Measurements from ENCODE around the gene GLRX. TPM values are rescaled to one million over a fixed set of nuclear protein-coding genes. Genes with fewer than 3 reads are reported as not detected.

GLRX gene
- total and polyA plus RNA-seq, 9 donors, result 4.1 to 35.7 (median 11.7) TPM

GRCh38 chr5:95848701-95849100 lies 26.2 kb upstream of the GLRX start:
- 49 to 59% (median 55%) methylated on average over 3 of the region's 3 CpGs for WGBS, 3 donors
- DNase-seq, result no peak
- no peaks in the 10 kb centered on the region for H3K27me3 ChIP-seq
- H3K4me3 ChIP-seq, result no peak overlapping the region
- no peak for TF ChIP-seq EP300 (IDR thresholded peaks at IDR 0.05)
- no peak for TF ChIP-seq CTCF (IDR thresholded peaks at IDR 0.05)
- no peak for TF ChIP-seq POLR2A (IDR thresholded peaks at IDR 0.05)
- no peak overlapping the region for H3K27ac ChIP-seq
- no peaks in the 10 kb centered on the region for H3K9me3 ChIP-seq
- intact Hi-C loops (cut with DNase I), result loop anchor here (5.0 to 10.0 kb wide), 7 partner anchors 64 to 206 kb away; partner anchors contain the start of gene RFESD (in 1 of the 4)
- H3K36me3 ChIP-seq, result no peaks in the 10 kb centered on the region
- H3K4me1 ChIP-seq (ENCODE audit: insufficient read depth), result no peaks in the 10 kb centered on the region

- 8 to 23% (median 17%) methylated on average over 1 of the region's 1 CpG for WGBS, 3 donors
- Histone ChIP-seq H3K27ac (no peak overlapping the region), H3K36me3 (no peaks in the 10 kb centered on the region), H3K4me1 (ENCODE audit: insufficient read depth) (no peaks in the 10 kb centered on the region), H3K4me3 (no peak overlapping the region), H3K9me3 (no peaks in the 10 kb centered on the region), H3K27me3 (no peaks in the 10 kb centered on the region)
- no peak for DNase-seq
- intact Hi-C loops (cut with DNase I), result loop anchor here (2.0 to 10.0 kb wide), 8 partner anchors 62 to 205 kb away; partner anchors contain the start of gene RFESD (in 1 of the 4)
- TF ChIP-seq POLR2A (IDR thresholded peaks at IDR 0.05) (no peak), CTCF (IDR thresholded peaks at IDR 0.05) (no peak), EP300 (IDR thresholded peaks at IDR 0.05) (no peak)
Measured at GRCh38 chr5:95847261-95847592, 24.7 kb upstream of the GLRX start.

GRCh38 chr5:95846554-95847260 lies 24.2 kb upstream of the GLRX start:
- Histone ChIP-seq H3K27ac (no peak overlapping the region), H3K27me3 (no peaks in the 10 kb centered on the region), H3K9me3 (no peaks in the 10 kb centered on the region), H3K4me3 (no peak overlapping the region), H3K36me3 (no peaks in the 10 kb centered on the region), H3K4me1 (ENCODE audit: insufficient read depth) (no peaks in the 10 kb centered on the region)
- intact Hi-C loops (cut with DNase I), result loop anchor here (2.0 to 10.0 kb wide), 8 partner anchors 62 to 204 kb away; partner anchors contain the start of gene RFESD (in 1 of the 4)
- TF ChIP-seq CTCF (IDR thresholded peaks at IDR 0.05) (peak; percentile 72 to 93 (median 93)), POLR2A (IDR thresholded peaks at IDR 0.05) (no peak)
- WGBS, 3 donors, result 76 to 86% (median 77%) methylated on average over 7 of the region's 7 CpGs
- peak; percentile 59 to 81 (median 70) for DNase-seq

- Histone ChIP-seq H3K4me3 (no peak overlapping the region), H3K36me3 (no peaks in the 10 kb centered on the region), H3K9me3 (no peaks in the 10 kb centered on the region), H3K27me3 (no peaks in the 10 kb centered on the region), H3K4me1 (ENCODE audit: insufficient read depth) (no peaks in the 10 kb centered on the region), H3K27ac (no peak overlapping the region)
- TF ChIP-seq CTCF (IDR thresholded peaks at IDR 0.05) (no peak), EP300 (IDR thresholded peaks at IDR 0.05) (no peak), POLR2A (IDR thresholded peaks at IDR 0.05) (no peak)
- intact Hi-C loops (cut with DNase I), result loop anchor here (5.0 to 10.0 kb wide), 7 partner anchors 61 to 203 kb away; partner anchors contain the start of gene RFESD (in 1 of the 4)
- 81 to 88% (median 87%) methylated on average over 3 of the region's 3 CpGs for WGBS, 3 donors
- DNase-seq, result no peak
Measured at GRCh38 chr5:95845391-95845790, 22.9 kb upstream of the GLRX start.
